DLD1 (cell line): ENCODE results near the gene RNPS1.
"Not testable (repeated sequence)": the region's sequence is repeated elsewhere in the genome, so short reads cannot be mapped to it uniquely, and the experiment has no call there.

ENCODE experiments used
- in situ Hi-C: cut with HindIII; loops from 2 replicates; pipeline ENCODE4 v1.10.0; 2017; ENCODE audit warnings: low sequenced_read_pairs

RNPS1 gene

DNA sequence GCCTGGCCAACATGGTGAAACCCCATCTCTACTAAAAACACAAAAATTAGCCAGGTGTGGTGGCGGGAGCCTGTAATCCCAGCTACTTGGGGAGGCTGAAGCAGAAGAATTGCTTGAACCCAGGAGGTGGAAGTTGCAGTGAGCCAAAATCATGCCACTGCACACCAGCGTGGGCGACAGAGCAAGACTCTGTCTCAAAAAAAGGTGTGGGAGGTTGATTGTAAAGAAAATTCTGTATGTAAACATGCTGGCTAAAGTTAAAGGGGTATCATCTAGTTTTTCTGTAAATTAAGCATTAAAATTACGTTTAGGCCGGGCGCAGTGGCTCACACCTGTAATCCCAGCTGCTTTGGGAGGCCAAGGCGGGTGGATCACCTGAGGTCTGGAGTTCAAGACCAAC is 9.4 kb downstream of the RNPS1 start:
- in situ Hi-C loops = not testable (repeated sequence)

DNA sequence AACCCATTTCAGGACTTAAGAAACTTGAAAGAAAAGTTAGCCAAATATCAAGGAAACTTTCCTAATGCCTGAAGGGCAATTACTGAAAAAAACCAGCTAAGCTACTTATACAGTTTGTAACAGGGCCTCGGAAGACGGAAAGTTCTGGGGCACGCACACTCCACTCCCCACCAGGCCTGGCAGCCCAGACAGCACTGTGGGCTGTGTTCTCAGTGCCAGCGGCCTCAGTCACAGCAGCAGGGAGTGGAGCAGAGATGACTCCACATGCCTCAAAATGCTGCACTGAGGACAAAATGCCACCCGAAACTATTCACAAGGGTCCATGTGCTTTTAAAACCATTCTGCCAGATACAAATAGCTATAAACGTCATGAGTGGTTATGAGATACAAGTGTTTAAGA is 10.2 kb downstream of the RNPS1 start:
- in situ Hi-C loops = no loop called here

DNA sequence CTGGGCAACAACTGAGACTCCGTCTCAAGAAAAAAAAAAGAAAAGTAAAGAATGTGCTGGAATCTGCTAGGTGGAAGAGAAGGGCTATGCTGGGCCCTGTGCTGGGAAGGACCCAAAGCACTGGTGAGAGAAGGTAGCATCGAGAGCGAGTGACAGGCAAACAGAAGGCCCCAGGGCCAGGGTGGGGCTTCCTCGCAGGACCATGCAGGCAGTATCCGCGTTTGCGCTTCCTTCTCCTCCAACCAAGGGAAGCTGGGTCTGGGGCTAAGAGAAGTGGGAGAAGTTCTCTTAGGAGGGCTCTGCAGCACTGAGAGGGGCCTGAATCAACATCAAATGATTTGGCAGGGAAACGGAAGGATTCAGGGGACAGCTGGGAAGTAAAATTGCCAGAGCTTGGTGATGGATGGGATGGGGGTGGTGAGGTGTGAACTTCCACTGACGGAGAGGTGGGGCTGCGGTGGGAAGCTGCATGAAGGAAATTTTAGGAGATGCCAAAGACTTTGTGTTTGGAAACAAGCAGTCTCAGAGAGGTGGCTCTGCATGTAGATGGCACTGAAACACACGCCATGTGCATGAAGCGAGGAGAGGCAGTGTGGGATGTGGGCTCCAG is 11.3 kb downstream of the RNPS1 start:
- in situ Hi-C loops = no loop called here

DNA sequence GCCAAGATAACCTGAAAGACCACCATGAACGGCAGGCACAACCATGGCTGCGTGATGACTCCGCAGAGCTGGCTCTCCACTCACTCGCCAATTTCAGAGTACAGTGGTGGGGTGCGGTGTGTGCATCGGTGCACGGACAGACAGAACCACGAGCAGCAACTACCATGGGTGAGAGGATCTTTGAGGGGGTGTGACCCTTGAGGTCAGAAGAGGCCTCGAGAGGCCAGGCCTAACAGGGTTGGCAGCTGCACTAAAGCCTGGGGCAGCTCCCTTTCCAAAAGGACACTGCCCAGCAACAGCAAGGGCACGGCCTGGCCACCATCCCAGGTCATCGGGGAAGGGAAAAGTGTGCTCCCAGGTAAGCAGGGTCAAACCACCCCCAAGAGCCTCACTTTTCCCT is 14.6 kb downstream of the RNPS1 start:
- in situ Hi-C loops = no loop called here

DNA sequence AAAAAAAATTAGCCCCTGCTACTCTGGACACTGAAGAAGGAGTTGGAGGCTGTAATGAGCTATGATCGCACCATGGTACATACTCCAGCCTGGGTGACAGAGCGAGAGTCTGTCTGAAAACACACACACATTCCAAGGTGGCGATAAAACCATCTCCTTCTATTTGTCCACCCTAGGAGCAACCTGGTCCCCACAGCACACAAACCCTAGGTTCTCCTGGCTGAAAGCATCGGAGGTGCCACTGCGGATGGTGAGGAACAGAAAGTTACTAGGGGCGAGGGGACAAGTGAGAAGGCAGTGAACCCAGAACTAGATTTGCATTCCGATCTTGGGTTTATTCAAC is 15.1 kb downstream of the RNPS1 start:
- in situ Hi-C loops = no loop called here

DNA sequence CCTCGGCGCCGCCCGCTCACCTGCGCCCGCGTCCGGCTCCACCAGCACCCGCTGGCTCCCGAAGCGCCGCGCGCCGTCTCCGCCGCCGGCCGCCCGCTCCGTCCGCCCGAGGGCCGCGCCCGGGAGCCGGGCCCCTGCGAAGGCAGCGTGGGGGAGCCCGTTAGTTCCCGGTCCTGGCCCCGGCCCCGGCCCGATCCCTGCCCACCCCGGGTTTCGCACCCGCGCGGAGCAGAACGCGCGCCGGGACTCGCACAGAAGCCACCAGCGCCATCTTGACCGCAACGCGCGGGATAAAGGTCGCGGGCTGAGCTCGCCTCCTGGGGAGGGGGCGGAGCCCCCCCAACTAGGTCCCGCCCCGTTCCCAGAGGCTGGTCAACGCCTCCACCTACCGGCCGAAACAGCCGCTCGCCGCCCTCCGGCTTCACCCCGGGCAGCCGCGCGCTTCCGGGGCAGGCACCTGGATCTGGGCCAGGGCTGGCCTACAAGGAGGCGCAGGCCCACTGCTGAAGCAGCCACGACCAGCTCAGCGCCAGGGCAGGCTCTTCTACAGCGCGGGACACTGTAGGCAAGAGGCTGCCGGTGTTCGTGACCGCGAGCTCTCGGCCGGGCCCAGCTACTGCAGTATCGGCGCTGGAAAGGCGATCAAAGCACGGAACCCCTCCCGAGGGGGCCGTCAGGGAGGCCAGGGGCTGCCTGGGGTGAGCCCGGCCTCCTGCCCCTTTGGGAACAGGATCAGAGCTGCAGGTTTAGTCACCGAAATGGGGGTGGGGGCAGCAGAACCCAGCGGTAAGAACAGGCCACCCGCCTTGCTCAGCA is 16.4 kb downstream of the RNPS1 start, which contains the start of gene ECI1:
ECI1 (minus strand) TSS at position 292 of the 816 bp plus-strand sequence; CDS start at position 271, 21 bp downstream.
- in situ Hi-C loops = no loop called here

DNA sequence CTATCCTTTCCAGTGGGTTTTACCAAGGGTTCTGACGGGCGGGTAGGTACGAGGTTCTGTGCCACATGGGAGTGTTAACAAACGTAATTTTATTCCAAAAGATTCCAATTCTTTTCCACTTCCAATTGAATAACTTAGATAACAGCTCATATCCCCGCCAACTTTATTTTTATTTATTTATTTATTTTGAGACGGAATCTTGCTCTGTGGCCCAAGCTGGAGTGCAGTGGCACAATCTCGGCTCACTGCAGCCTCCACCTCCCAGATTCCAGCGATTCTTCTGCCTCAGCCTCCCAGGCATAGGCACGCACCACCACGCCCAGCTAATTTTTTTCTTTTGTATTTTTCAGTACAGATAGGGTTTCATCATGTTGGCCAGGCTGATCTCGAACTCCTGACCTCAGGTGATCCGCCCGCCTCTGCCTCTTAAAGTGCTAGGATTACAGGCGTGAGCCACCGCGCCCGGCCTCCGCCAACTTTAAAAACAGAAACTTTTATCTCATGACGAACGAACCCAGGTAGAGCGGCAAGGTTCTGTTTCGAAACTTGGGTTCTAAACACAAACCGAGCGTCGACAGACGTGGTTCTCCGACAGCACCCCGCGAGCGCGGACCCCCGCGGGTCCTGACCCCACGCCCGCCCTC is 17.2 kb downstream of the RNPS1 start:
- in situ Hi-C loops = no loop called here

DNA sequence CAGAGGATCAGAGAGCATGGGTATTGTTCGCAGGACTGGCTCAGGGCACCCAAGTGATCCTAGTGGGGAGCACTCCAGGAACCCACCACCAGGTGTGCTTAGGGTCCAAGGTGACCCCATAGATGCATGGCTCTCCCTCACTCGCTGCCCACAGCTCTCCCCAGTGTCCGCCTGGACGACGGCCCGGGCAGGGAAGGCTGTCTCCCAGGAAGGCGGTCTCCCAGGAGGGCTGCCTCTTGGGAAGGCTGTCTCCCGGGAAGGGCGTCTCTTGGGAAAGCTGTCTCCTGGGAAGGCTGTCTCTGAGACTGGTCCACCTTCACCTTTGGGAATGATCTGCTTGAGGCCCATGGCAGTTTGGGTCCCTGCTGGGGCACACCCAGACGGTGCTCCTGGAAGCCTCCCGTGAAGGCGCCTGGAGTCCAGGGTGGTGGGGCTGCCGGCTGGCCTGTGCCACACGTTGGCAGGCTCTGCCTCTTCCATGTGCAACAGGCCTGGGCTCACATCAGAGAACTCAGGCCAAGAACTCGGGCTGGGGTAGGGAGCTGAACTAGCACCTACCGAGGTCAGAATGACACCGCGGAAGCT is 21.5 kb downstream of the RNPS1 start:
- in situ Hi-C loops = no loop called here

DNA sequence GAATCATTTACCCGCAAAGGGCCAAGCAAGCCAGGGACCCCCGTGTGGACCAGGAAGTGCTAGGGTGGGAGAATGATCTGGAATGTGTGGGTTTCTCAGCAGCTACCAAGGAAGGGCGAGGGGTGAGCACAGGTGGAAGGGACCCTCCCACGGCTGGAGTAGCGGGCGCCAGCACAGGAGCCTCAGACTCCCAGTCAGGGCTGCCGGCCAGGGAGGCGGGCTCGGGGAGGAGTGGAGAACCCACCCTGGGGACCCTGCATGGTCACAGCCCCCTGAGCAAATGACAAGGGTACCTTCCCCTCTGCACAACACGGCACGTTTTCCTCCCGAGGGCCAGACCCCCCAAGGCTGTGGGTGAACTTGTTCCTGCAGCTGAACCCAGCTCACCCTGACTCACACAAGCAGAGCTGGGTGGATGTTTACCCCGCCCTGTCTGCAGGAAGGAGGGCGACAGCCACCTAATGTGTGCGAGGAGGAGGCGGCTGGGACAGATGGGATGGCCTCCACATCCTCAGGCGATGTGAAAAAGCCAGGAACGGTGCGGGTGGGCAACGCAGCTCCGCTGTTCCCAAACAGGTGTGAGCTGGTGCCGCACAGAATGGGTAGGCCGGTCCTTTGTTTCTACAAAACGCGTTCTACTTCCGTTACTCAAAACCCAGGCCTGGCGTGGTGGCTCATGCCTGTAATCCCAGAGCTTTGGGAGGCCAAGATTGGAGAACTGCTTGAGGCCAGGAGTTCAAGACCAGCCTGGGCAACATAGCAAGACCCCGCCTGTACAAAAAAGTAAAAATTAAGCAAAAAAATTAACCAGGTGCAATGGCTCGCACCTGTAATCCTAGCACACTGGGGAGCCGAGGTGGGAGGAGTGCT is 22.8 kb downstream of the RNPS1 start:
- in situ Hi-C loops = no loop called here

DNA sequence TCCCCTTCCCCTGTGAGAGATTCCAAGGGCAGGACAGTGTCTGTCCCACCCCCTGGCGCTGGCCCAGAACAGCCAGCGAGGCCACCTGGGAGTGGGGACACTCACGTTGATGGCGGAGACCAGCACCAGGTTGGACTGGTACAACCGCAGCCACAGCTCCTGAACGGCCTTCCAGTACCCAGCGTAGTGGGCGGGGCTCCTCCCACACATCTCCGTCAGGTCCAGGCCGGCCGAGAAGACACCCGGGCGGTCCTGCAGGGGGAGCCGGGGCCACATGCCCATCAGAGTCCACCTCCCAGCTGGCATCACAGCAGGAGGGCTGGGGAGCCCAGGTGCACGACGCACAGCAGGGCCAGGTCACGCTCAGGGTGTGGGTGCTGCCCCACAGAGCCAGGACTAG is 23.6 kb downstream of the RNPS1 start:
- in situ Hi-C loops = no loop called here

DNA sequence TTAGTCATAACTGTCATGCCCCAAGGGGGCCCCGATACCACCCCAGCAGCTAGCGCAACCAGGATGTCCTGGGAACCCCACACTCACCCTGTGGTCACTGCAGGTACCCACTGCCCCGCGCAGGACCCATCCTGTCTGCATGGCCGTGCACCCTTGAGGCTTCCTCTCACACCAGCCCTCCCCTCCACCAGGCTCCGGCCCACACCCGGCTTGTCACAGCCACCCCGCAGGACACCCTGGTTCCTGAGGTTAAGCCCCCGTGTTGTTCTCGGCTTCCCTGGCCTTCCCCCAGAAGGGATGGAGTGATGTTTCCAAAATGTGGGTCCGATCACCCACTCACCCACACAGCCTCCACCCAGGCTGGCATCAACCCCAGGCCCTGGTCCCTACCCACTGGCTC is 24.1 kb downstream of the RNPS1 start:
- in situ Hi-C loops = no loop called here

DNA sequence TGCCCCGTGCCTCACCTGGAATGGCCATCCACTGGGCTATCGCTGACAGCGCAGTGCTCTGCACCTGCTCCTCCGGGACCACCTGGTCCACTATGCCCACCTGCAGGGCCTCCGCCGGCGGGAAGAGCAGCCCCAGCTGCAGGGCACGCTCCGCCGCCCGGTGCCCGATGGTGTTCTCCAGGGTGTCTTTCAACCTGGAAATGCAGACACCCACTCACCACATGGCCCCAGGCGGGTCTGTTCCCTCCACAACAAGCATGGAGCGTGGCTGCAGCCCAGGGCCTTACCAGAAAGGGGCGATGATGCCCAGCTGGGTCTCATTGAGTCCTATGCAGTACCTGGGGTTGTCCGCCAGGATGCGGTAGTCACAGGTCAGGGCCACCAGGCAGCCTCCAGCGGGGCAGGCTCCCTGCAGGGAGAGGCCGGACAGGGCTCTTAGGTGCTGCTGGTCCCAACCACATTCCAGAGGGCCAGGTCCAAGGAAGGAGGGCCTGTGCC is 24.8 kb downstream of the RNPS1 start:
- in situ Hi-C loops = no loop called here

DNA sequence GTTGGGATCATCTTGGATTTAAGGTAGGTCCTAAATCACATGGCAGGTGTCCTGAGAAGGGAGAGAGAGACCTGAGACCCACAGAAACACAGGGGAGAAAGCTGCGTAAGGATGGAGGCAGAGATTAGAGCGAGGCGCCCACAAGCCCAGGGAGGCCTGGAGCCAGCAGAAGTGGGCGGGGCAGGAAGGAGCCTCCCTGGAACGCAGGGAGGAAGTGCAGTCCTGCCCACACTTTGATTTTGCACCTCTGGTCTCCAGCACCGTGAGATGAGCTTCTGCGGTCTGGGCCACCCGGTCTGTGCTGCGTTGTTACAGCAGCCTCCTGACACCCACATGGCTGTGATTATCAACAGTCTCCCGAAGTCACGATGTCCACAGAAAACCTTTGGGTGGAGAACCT is 25.3 kb downstream of the RNPS1 start:
- in situ Hi-C loops = no loop called here

DNA sequence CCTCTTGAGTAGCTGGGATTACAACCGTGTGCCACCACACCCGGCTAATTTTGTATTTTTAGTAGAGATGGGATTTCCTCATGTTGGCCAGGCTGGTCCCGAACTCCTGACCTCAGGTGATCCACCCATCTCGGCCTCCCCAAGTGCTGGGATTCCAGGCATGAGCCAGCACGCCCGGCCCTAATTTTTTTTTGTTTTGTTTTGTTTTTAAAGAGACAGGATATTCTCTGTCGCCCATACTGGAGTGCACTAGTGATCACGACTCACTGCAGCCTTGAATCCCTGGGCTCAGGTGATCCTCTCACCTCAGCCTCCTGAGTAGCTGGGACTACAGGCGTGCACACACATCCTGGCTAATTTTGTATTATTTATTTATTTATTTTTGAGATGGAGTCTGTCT is 27.6 kb downstream of the RNPS1 start:
- in situ Hi-C loops = not testable (repeated sequence)

DNA sequence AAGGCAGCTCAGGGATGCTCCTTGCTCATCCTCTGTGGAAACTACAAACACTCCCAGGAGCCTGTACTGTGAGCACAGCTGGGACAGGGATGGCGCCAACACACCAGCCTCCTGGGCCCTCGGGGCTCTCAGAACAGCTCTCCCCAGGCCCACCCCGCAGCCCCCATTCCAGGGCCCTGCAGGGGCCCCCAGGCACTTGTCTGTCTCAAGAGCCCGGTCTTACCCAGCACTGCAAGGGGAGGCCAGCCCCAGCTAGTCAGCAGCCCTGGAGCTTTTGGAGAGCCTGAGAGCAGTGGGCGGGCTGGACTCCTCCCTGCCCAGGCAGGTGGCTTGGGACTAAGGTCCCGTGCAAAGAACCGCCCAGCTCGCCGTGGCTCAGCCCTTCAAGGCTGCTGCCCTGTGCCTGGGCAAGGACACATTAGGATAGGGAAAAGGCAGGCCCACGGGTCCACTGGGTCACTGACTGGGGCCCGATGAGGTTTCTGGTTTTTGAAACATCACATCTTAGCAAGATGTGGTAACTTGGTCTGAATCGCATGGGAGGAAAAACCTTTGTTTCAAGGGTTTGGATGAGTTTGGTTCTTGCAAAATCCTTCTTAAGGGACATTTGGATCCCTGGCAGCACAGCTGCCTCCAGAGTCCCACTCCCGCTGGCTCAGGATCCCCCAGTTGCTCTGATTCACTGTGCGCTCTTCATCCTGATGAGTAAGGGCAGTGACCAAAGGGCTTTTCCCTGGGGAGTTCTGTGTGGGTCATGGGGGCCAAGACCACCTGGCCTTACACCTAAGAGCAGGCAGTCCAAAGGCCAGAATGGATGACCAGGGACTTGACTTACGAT is 28.9 kb downstream of the RNPS1 start:
- in situ Hi-C loops = no loop called here

DNA sequence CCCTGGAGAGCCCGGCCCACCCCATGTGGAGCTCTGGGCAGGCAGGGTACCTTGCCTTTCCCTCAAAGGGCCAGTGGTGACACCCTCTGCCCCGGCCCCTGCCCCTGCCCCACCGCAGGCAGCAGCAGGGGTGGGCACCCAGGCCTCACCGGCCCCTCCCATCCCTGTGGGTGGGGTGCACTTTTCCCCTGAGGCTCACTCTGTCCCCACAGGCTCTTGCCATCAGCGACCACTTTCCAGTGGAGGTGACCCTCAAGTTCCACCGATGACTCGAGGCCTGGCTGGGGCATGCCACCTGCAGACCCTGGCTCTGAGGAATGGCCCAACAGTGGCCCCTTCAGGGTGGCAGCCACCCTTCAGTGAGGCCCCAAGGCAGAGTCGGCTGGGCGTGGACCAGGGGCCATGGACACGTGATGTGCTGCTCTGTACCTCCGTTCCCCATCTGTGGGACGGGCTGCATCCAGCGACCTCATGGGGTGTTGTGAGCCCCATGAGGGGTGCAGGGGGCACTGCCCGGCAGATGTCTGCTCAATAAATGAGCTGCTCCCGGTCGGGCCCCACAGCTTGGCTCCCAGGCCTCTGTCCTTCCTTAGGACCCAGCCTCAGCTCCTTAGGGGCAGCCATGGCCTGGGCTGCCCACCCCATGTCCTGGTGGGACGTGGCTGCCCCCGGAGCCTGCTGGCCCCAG is 29.6 kb downstream of the RNPS1 start:
- in situ Hi-C loops = no loop called here

DNA sequence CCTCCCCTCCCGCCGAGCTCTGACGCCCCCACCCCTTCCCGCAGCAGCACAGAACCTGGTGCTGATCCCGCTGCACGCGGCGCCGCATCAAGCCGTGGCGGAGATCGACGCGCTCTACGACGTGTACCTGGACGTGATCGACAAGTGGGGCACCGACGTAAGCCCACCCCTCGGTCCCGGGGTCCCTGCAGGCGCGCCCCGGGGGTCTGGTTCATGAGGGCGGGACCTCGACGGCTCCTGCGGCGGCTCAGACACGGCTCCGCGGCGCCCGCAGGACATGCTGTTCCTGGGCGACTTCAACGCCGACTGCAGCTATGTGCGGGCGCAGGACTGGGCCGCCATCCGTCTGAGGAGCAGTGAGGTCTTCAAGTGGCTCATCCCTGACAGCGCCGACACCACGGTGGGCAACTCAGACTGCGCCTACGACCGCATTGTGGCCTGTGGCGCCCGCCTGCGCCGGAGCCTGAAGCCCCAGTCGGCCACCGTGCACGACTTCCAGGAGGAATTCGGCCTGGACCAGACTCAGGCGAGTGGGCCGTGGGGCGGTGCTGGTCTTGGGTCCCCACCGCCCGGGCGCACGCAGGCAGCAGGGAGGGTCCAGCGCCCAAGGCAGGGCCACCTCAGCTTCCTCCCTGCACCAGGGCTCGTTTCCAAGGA is 30.3 kb downstream of the RNPS1 start:
- in situ Hi-C loops = no loop called here

DNA sequence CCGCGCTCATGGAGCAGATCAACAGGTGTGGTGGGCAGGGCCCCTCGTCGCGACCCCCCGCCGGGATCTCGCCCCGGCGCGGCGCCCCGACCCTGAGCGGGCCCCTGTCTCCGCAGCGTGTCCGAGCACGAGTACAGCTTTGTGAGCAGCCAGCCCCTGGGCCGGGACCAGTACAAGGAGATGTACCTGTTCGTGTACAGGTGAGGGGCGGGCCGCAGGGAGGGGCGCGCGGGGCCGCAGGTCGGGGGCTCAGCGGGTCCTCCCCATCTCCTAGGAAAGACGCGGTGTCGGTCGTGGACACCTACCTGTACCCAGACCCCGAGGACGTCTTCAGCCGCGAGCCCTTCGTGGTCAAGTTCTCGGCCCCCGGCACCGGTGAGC is 30.8 kb downstream of the RNPS1 start:
- in situ Hi-C loops = no loop called here
